SU-DHL-6 (cell line): ENCODE measurements around the gene SLC41A3.

Source experiments
- CTCF ChIP-seq: fragments of 200-600 bp; sonication (generic); IDR thresholded peaks from one replicate; pipeline ENCODE4 v1.5.1; 2017; ENCODE audit warnings: antibody characterized with exemption, mild to moderate bottlenecking, low read length, moderate library complexity; ENCODE audit not compliant: insufficient read depth, poor library complexity, severe bottlenecking
- EZH2phosphoT487 ChIP-seq: fragments of 200-600 bp; sonication (generic), shearing (Covaris generic); conservative IDR thresholded peaks from 2 replicates; pipeline ENCODE4 v1.6.1; 2018; ENCODE audit warnings: mild to moderate bottlenecking, antibody characterized with exemption, low read length, moderate library complexity, mixed read lengths

- no peak for TF ChIP-seq CTCF
- TF ChIP-seq EZH2phosphoT487 = no peak
These were observed 20.2 kb upstream of the SLC41A3 start for GRCh38 chr3:126104028-126104635.
